RWPE1 (cell line): ENCODE measurements around the gene BMP7.

Source experiments
- CTCF ChIA-PET: fragments of 350-600 bp; sonication (Branson Sonifier 250); formaldehyde crosslinking; extraction: SDS; loops from one replicate; lab custom pipeline; 2021; lab: Yijun Ruan, JAX
- POLR2A ChIA-PET: fragments of 400-600 bp; formaldehyde crosslinking; extraction: SDS; loops from one replicate; lab custom pipeline; 2020; ENCODE audit warnings: antibody characterized with exemption; ENCODE audit not compliant: low non-redundant PET; lab: Yijun Ruan, JAX
- DNase-seq: peaks from one replicate; pipeline ENCODE4 v3.0.0; 2012; ENCODE audit warnings: low spot score
- H3K27ac ChIP-seq: fragments of 450-650 bp; 2 replicates; pipeline ENCODE4 v1.5.1; 2017
- TF ChIP-seq, protein P1 (sequence below): fragments of 450-650 bp; conservative IDR thresholded peaks from 2 replicates; pipeline ENCODE4 v1.5.1; 2017; ENCODE audit warnings: low read depth, mild to moderate bottlenecking

The BMP7 gene

DNA sequence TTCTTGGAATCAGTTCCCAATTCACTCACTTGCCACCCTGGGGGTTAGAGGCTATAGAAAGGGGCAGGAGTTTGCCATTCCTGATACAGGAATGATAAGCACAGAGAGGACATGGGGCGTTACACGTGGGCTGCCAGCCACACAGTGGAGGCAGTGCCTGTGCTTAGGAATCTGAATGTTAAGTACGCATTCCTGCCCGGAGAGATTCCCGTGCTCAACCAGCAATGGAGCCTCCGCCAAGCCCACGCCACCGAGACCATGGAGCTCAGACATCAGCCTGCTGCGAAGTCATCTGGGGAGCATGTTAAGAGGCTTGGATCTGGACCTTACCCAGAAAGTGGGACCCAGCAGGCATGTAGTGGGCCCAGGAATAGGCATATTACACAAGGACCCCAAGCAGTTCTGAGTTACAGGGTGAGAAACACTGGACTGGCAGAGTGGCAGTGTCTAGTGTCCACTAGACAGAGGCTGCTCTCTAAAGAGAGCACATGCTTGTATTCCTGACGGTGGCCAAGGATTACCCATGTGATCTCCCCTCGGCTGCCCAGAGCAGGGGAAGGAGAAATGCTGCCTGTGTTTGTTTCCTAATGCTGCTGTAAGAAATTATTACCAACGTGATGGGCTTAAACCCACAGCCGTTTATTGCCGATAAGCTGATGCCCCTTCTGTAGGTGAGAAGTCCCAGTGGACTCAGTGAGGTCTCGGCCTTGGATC, 138.2 kb downstream of the BMP7 start:
- TF ChIP-seq, protein P1, sequence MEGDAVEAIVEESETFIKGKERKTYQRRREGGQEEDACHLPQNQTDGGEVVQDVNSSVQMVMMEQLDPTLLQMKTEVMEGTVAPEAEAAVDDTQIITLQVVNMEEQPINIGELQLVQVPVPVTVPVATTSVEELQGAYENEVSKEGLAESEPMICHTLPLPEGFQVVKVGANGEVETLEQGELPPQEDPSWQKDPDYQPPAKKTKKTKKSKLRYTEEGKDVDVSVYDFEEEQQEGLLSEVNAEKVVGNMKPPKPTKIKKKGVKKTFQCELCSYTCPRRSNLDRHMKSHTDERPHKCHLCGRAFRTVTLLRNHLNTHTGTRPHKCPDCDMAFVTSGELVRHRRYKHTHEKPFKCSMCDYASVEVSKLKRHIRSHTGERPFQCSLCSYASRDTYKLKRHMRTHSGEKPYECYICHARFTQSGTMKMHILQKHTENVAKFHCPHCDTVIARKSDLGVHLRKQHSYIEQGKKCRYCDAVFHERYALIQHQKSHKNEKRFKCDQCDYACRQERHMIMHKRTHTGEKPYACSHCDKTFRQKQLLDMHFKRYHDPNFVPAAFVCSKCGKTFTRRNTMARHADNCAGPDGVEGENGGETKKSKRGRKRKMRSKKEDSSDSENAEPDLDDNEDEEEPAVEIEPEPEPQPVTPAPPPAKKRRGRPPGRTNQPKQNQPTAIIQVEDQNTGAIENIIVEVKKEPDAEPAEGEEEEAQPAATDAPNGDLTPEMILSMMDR, result no peak
- no peak overlapping the region for H3K27ac ChIP-seq
- POLR2A ChIA-PET, result no interaction called here
- DNase-seq, result no peak
- CTCF ChIA-PET, result interaction anchor here (0.6 kb wide), 1 partner anchor 32 kb away, joined by 4 read pairs; no protein-coding TSS in a partner anchor

DNA sequence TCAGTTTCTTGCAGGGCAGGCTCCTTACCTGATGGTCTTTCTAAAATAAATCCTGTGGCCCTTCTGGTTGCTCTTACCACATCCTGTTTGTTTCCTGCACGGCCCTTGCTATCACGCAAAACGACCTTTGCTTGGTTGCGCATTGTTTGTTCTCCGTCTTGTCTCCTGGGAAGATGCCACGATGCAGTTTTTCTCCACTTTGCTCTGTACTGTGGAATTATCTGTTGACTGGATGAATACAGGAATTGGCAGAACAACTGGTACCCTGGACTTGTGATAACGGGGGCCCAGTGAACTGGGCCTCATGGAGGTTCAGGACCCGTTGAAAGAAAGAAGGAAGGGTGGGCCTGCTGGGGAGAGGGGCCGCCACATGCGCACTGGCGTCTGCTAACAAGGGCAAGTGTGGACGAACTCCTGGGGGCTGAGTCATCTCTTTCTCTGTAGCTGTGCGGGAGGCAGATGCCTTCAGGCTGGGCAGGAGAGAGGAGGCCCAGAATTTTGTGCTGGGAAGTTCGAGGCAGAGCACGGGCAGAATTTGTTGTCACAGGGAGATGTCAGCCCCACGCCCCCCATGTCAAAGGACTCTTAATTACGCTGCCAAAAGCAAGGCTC, 139.9 kb downstream of the BMP7 start:
- TF ChIP-seq, protein P1, result no peak
- CTCF ChIA-PET, result interaction anchor here (0.5 kb wide), 1 partner anchor 282 kb away, joined by 4 read pairs; no protein-coding TSS in a partner anchor
- DNase-seq, result peak; percentile 61
- POLR2A ChIA-PET, result no interaction called here
- H3K27ac ChIP-seq, result no peak overlapping the region

DNA sequence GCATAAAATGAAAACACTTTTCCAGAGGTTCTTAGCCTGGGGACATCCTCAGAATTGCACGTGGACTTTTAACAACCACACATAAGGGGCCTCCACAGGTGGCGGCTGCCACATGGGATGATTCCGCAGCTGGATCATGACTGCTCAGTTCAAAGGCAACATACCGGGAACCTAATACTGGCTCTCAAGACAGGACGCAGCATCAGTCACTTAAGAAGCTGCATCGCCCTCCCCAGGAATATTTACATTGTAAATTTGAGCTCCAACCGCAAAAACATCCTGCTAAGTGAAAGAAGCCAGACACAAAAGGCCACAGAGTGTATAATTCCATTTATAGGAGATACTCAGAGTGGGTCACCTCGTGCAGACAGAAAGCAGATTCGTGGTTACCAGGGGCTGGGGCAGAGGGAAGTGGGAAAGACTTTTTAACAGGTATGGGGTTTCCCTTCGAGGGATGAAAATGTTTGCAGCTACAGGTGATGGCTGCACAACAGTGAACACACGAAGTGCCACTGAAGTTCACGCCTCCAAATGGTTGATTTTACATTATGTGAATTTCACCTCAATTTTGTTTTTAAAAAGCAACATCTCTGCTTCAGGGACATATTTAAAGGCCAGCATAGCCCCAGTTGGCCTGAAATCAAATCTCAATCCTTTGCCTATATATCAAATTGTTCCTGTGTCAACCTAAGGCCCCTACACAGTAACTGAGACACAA, 141.5 kb downstream of the BMP7 start:
- no peak for DNase-seq
- CTCF ChIA-PET, result no interaction called here
- POLR2A ChIA-PET, result no interaction called here
- H3K27ac ChIP-seq, result no peak overlapping the region
- TF ChIP-seq, protein P1, result no peak

DNA sequence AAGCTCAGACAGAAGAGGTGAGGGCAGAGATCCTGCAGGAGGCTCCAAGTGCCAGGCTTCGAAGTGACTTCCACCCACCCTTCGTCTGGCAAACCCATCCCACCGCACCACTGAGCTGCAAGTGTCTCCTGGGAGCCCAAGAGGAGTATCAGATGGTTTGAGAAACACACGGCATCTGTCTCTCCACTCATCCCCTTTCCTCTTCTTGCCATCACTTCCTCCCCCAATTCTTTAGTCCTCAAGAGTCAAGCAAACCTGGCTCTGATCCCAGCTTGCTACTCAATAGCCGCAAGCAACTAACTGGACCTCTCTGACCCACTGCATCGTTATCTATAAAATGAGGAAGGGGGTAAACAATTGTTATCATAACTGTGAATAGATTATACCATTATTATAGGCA, 142.1 kb downstream of the BMP7 start:
- H3K27ac ChIP-seq, result no peak overlapping the region
- CTCF ChIA-PET, result interaction anchor here (0.6 kb wide), 1 partner anchor 156 kb away, joined by 4 read pairs; no protein-coding TSS in a partner anchor
- DNase-seq, result no peak
- TF ChIP-seq, protein P1, result no peak
- POLR2A ChIA-PET, result no interaction called here

DNA sequence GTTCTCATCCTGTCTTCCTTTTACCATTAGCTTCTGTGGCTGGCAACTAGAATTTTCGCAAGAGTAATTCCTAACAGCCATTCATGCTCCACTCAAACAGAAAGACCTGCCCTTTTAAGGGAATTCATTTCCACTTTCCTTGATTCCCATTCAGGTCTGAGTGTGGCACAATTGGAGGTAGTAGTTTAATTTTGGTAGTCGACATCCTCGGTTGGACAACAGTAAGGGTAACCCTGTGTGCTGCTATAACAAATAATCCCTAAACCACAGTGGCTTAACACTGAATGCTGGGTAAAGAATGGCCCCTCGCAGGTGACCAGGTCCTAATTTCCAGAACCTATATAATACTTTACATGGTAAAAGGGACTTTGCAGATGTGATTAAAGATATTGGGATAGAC, 142.9 kb downstream of the BMP7 start:
- H3K27ac ChIP-seq, result no peak overlapping the region
- DNase-seq, result no peak
- POLR2A ChIA-PET, result interaction anchor here (1.0 kb wide), 1 partner anchor 13 kb away, joined by 3 read pairs; no protein-coding TSS in a partner anchor
- TF ChIP-seq, protein P1, result no peak
- CTCF ChIA-PET, result interaction anchor here (0.9 kb wide), 2 partner anchors 33 to 210 kb away, joined by 3 to 4 read pairs; no protein-coding TSS in a partner anchor
